PC-3 (cell line): Measurements from ENCODE around the gene PAX7. TPM values are rescaled to one million over a fixed set of nuclear protein-coding genes. Genes with fewer than 3 reads are reported as not detected.
"Not testable (repeated sequence)": the region's sequence is repeated elsewhere in the genome, so short reads cannot be mapped to it uniquely, and the experiment has no call there.

Experiments used
- ATAC-seq: fragments of 200-7000 bp; cut with Tn5 transposase; 2 replicates; pipeline ENCODE4 v1.9.1; 2020; ENCODE audit warnings: mild to moderate bottlenecking, moderate library complexity
- BruUV-seq: library from RNA; stranded (reverse); fragments of 400-500 nt; replicated peaks from 2 replicates; lab custom pipeline; 2021; lab: Mats Ljungman, UMichigan
- CTCF ChIA-PET: fragments of 300-600 bp; sonication (Branson Sonifier 250); formaldehyde crosslinking; loops from one replicate; lab custom pipeline; 2022; ENCODE audit warnings: antibody characterized with exemption; lab: Charles Lee
- POLR2A ChIA-PET: fragments of 300-600 bp; sonication (Branson Sonifier 250); formaldehyde crosslinking; loops from one replicate; lab custom pipeline; 2022; ENCODE audit warnings: antibody characterized with exemption; ENCODE audit not compliant: unreplicated experiment; lab: Charles Lee
- DNase-seq: peaks from one replicate; pipeline ENCODE4 v3.0.0-alpha.2; 2015
- H2AFZ ChIP-seq: fragments of 300-600 bp; sonication (generic); 2 replicates; pipeline ENCODE4 v1.6.0; 2016; ENCODE audit warnings: antibody characterized with exemption, low read length
- H3F3A ChIP-seq: fragments of 300-600 bp; sonication (generic); one replicate; pipeline ENCODE4 v1.6.0; 2017; ENCODE audit warnings: antibody characterized with exemption, low read length, control low read depth, mild to moderate bottlenecking; ENCODE audit not compliant: unreplicated experiment
- H3K27ac ChIP-seq: fragments of 300-600 bp; sonication (generic); 2 replicates; pipeline ENCODE4 v1.5.1; 2016; ENCODE audit warnings: mild to moderate bottlenecking, low read length
- H3K27me3 ChIP-seq: fragments of 300-600 bp; sonication (generic); 2 replicates; pipeline ENCODE4 v1.6.1; 2016; ENCODE audit warnings: low read length, mixed read lengths
- H3K36me3 ChIP-seq: fragments of 300-600 bp; sonication (generic); 2 replicates; pipeline ENCODE4 v1.6.1; 2016; ENCODE audit warnings: low read depth, mixed run types, low read length, mixed read lengths
- H3K4me1 ChIP-seq: fragments of 300-600 bp; sonication (generic); 2 replicates; pipeline ENCODE4 v1.5.1; 2016; ENCODE audit warnings: low read length; ENCODE audit not compliant: insufficient read depth
- H3K4me2 ChIP-seq: fragments of 300-600 bp; sonication (generic); 2 replicates; pipeline ENCODE4 v1.6.0; 2016; ENCODE audit warnings: low read length
- H3K4me3 ChIP-seq: fragments of 300-600 bp; sonication (generic); 2 replicates; pipeline ENCODE4 v1.5.1; 2016; ENCODE audit warnings: mild to moderate bottlenecking, low read length, mixed read lengths
- H3K79me2 ChIP-seq: fragments of 300-600 bp; sonication (generic); 2 replicates; pipeline ENCODE4 v1.6.1; 2017; ENCODE audit warnings: low read length, mixed read lengths
- H3K9ac ChIP-seq: fragments of 300-600 bp; sonication (generic); 2 replicates; pipeline ENCODE4 v1.6.0; 2016; ENCODE audit warnings: mild to moderate bottlenecking, low read length
- H3K9me2 ChIP-seq: fragments of 300-600 bp; sonication (generic); replicated peaks from 2 replicates; pipeline ENCODE4 v1.6.1; 2016; ENCODE audit warnings: mixed run types, low read length, mixed read lengths
- H3K9me3 ChIP-seq: fragments of 300-600 bp; sonication (generic); 2 replicates; pipeline ENCODE4 v1.6.1; 2016; ENCODE audit warnings: low read length, mixed read lengths
- H4K20me1 ChIP-seq: fragments of 300-600 bp; sonication (generic); 2 replicates; pipeline ENCODE4 v1.6.1; 2016; ENCODE audit warnings: low read length, mixed read lengths
- EZH2 ChIP-seq: fragments of 300-600 bp; sonication (generic); IDR thresholded peaks from one replicate; pipeline ENCODE4 v1.6.1; 2017; ENCODE audit warnings: antibody characterized with exemption, mild to moderate bottlenecking, low read length; ENCODE audit not compliant: unreplicated experiment
- EZH2phosphoT487 ChIP-seq: fragments of 300-600 bp; sonication (generic); IDR thresholded peaks from 2 replicates; pipeline ENCODE4 v1.6.1; 2018; ENCODE audit warnings: mild to moderate bottlenecking, antibody characterized with exemption, low read length, borderline replicate concordance
- intact Hi-C: fragments of 100-400 bp; cut with micrococcal nuclease; formaldehyde crosslinking; loops from 2 replicates; pipeline ENCODE4 v1.9.0; 2023
- total RNA-seq: library from RNA; depleted of rRNA; stranded (reverse); fragments of >200 nt; gene quantifications from 2 replicates; pipeline ENCODE4 v1.2.3, GENCODE V29; 2014
- TF ChIP-seq, protein P1 (sequence below): fragments of 300-600 bp; sonication (generic); conservative IDR thresholded peaks from 2 replicates; pipeline ENCODE4 v1.5.1; 2017; ENCODE audit warnings: antibody characterized with exemption, low read depth, mild to moderate bottlenecking, low read length

Gene PAX7
- total RNA-seq, 1 experiment from 2014 or later: not detected

DNA sequence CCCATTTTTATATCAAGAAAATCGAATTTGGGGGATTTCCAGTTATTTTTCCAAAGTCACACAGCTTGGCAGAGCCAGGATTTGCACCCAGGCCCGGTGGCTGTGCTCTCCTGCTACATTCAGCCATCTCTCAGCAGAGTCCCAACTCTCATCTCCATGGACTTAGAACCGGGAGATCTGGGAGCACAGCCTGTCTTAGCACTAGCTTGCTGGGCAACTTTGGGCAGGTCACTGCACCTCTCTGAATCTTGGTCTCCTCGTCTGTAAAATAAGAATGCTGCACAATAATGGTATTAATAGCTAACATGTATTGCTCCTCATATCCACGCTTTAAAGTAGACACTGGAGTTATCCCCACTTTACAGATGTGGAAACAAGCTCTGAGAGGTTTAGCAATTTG, 47.8 kb upstream of the PAX7 start:
- Histone ChIP-seq H3K4me2 (no peak overlapping the region), H3K27me3 (peaks cover 13% of the 10 kb centered on the region), H3K36me3 (no peaks in the 10 kb centered on the region), H4K20me1 (no peaks in the 10 kb centered on the region), H3K4me1 (no peaks in the 10 kb centered on the region; the same call in 1 of the 2 replicates), H3F3A (no peaks in the 10 kb centered on the region), H3K9me2 (no peaks in the 10 kb centered on the region), H3K9ac (no peak overlapping the region), H3K27ac (no peak overlapping the region), H3K79me2 (no peaks in the 10 kb centered on the region), H2AFZ (no peak overlapping the region), H3K9me3 (no peaks in the 10 kb centered on the region), H3K4me3 (no peak overlapping the region)
- BruUV-seq: no TSS peak
- no peak for TF ChIP-seq EZH2
- TF ChIP-seq, protein P1, sequence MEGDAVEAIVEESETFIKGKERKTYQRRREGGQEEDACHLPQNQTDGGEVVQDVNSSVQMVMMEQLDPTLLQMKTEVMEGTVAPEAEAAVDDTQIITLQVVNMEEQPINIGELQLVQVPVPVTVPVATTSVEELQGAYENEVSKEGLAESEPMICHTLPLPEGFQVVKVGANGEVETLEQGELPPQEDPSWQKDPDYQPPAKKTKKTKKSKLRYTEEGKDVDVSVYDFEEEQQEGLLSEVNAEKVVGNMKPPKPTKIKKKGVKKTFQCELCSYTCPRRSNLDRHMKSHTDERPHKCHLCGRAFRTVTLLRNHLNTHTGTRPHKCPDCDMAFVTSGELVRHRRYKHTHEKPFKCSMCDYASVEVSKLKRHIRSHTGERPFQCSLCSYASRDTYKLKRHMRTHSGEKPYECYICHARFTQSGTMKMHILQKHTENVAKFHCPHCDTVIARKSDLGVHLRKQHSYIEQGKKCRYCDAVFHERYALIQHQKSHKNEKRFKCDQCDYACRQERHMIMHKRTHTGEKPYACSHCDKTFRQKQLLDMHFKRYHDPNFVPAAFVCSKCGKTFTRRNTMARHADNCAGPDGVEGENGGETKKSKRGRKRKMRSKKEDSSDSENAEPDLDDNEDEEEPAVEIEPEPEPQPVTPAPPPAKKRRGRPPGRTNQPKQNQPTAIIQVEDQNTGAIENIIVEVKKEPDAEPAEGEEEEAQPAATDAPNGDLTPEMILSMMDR: no peak
- TF ChIP-seq EZH2phosphoT487: no peak
- intact Hi-C loops: loop anchor here (5.0 kb wide), 1 partner anchor 921 kb away; no protein-coding TSS in a partner anchor
- CTCF ChIA-PET: interaction anchor here (0.7 kb wide), 1 partner anchor 1349 kb away, joined by 10 read pairs; no protein-coding TSS in a partner anchor
- POLR2A ChIA-PET: no interaction called here
- DNase-seq (no peak), ATAC-seq (no peak)

DNA sequence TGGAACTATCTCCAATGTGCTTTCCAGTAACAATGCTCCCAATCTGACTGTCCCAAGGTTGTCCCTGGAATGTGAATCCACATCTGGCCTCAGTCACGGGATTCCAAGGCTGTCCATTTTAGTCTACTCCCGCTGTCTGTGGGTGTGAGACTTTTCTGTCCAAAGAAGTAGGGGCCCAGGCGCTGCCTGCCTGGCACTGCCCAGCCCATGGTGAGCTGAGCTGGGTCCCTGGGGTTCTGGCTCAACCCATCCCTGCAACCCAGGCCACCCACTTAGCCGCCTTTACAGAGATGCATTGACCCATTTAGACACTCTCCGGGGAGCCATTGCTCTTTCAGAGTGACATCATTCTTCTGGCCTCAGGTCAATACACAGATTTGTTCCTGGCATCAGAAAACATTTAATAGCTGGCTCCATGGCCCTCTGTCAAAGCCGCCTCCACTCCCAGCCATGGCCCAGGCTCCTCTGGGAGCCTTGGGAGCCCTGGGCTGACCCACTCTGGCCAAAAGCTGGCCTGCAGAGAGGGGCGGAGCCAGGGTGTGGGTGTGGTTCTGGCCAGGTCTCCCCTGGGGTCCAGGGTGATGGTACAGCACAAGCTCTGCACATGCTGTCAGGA, 47.2 kb upstream of the PAX7 start:
- Histone ChIP-seq H3K27me3 (peaks cover 18% of the 10 kb centered on the region), H3K36me3 (no peaks in the 10 kb centered on the region), H3K4me3 (no peak overlapping the region), H3K79me2 (no peaks in the 10 kb centered on the region), H3K4me1 (no peaks in the 10 kb centered on the region; the same call in 1 of the 2 replicates), H3K9me3 (no peaks in the 10 kb centered on the region), H3K4me2 (no peak overlapping the region), H2AFZ (no peak overlapping the region), H4K20me1 (no peaks in the 10 kb centered on the region), H3K27ac (no peak overlapping the region), H3K9ac (no peak overlapping the region), H3K9me2 (no peaks in the 10 kb centered on the region), H3F3A (no peaks in the 10 kb centered on the region)
- POLR2A ChIA-PET: no interaction called here
- no peak for DNase-seq
- intact Hi-C loops: loop anchor here (5.0 kb wide), 1 partner anchor 921 kb away; no protein-coding TSS in a partner anchor
- TF ChIP-seq EZH2 (no peak), EZH2phosphoT487 (no peak)
- TF ChIP-seq, protein P1: no peak
- CTCF ChIA-PET: interaction anchor here (0.7 kb wide), 1 partner anchor 1350 kb away, joined by 10 read pairs; no protein-coding TSS in a partner anchor
- no peak for ATAC-seq
- no TSS peak for BruUV-seq

DNA sequence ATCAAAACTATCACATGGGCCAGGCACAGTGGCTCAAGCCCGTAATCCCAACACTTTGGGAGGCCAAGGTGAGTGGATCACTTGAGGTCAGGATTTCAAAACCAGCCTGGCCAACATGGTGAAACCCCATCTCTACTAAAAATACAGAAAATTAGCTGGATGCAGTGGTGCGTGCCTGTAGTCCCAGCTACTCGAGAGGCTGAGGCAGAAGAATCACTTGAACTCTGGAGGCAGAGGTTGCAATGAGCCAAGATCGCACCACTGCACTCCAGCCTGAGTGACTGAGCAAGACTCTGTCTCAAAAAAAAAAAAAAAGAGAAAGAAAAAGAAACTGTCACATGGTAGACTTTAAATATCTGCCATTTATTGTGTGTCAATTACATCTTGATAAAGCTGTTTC, 44.6 kb upstream of the PAX7 start:
- H4K20me1 ChIP-seq, DNase-seq, H3K4me1 ChIP-seq, H3K36me3 ChIP-seq, BruUV-seq, H3F3A ChIP-seq, CTCF ChIA-PET, H3K79me2 ChIP-seq, ATAC-seq, POLR2A ChIA-PET, intact Hi-C loops, H3K9ac ChIP-seq, H2AFZ ChIP-seq, H3K9me3 ChIP-seq, H3K4me3 ChIP-seq, H3K9me2 ChIP-seq, H3K27ac ChIP-seq, H3K4me2 ChIP-seq: not testable (repeated sequence)
- H3K27me3 ChIP-seq: peaks cover 26% of the 10 kb centered on the region
